ENCODE measurements around the gene GCKR. TPM values are rescaled to one million over a fixed set of nuclear protein-coding genes. Genes with fewer than 3 reads are reported as not detected.

Gene GCKR
- total and polyA plus RNA-seq, 2 experiments from 2014 or later, result 7.4 to 7.6 TPM

GRCh38 chr2:27492557-27492956 is 4.1 kb upstream of the GCKR start:
- Histone ChIP-seq H3K79me2 (peaks cover 4% of the 10 kb centered on the region), H4K20me1 (ENCODE audit: insufficient read depth, poor library complexity, severe bottlenecking) (no peaks in the 10 kb centered on the region), H3K27me3 (no peaks in the 10 kb centered on the region), H2AFZ (no peak overlapping the region), H3K9me2 (replicated peaks; ENCODE audit: insufficient read depth) (no peaks in the 10 kb centered on the region), H3K4me1 (ENCODE audit: insufficient read depth) (peaks cover 15% of the 10 kb centered on the region), H3K27ac (no peak overlapping the region), H3K4me2 (no peak overlapping the region), H3K4me3 (no peak overlapping the region), H3K36me3 (replicated peaks; ENCODE audit: insufficient read depth, low read depth) (no peaks in the 10 kb centered on the region), H3K9me3 (ENCODE audit: low read depth) (no peaks in the 10 kb centered on the region)
- no peak for DNase-seq (ENCODE audit: low spot score)
- TF ChIP-seq, protein P1, sequence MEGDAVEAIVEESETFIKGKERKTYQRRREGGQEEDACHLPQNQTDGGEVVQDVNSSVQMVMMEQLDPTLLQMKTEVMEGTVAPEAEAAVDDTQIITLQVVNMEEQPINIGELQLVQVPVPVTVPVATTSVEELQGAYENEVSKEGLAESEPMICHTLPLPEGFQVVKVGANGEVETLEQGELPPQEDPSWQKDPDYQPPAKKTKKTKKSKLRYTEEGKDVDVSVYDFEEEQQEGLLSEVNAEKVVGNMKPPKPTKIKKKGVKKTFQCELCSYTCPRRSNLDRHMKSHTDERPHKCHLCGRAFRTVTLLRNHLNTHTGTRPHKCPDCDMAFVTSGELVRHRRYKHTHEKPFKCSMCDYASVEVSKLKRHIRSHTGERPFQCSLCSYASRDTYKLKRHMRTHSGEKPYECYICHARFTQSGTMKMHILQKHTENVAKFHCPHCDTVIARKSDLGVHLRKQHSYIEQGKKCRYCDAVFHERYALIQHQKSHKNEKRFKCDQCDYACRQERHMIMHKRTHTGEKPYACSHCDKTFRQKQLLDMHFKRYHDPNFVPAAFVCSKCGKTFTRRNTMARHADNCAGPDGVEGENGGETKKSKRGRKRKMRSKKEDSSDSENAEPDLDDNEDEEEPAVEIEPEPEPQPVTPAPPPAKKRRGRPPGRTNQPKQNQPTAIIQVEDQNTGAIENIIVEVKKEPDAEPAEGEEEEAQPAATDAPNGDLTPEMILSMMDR (IDR thresholded peaks at IDR 0.05; ENCODE audit: poor library complexity), result no peak
- no peak for TF ChIP-seq EZH2phosphoT487 (IDR thresholded peaks at IDR 0.05; ENCODE audit: low read depth, severe bottlenecking, unreplicated experiment)
- TF ChIP-seq EZH2 (IDR thresholded peaks at IDR 0.05; ENCODE audit: borderline replicate concordance), result no peak
- 87% methylated on average over 4 of the region's 4 CpGs for WGBS (ENCODE audit: low lambda C conversion rate, missing lambda C conversion rate)

DNA sequence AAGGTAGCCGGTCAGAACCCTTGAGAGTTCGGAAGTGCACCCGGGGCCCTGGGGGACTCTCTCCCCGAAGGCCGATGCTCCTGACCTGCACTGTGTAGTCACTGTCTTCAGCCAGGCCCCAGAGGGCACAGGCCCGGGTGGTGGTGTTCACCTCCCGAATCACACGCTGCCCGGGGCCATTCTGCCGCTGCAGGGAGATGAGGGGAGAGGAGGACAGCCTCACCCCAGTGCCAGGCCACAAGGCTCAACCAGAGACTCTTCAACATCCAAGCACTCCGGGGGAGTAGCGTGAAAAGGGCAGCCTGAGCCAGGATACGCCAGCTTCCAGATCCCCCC is 2.7 kb upstream of the GCKR start:
- H3K4me1 ChIP-seq (ENCODE audit: insufficient read depth), result peaks cover 11% of the 10 kb centered on the region
- DNase-seq (ENCODE audit: low spot score), result no peak
- H2AFZ ChIP-seq, result no peak overlapping the region
- WGBS (ENCODE audit: low lambda C conversion rate, missing lambda C conversion rate), result 85% methylated on average over 13 of the region's 13 CpGs
- no peaks in the 10 kb centered on the region for H3K9me3 ChIP-seq (ENCODE audit: low read depth)
- H3K27me3 ChIP-seq, result no peaks in the 10 kb centered on the region
- no peak overlapping the region for H3K4me3 ChIP-seq
- no peaks in the 10 kb centered on the region for H3K79me2 ChIP-seq
- H3K9me2 ChIP-seq (replicated peaks; ENCODE audit: insufficient read depth), result no peaks in the 10 kb centered on the region
- H4K20me1 ChIP-seq (ENCODE audit: insufficient read depth, poor library complexity, severe bottlenecking), result no peaks in the 10 kb centered on the region
- peak overlapping the region; percentile 98 for H3K4me2 ChIP-seq
- no peaks in the 10 kb centered on the region for H3K36me3 ChIP-seq (replicated peaks; ENCODE audit: insufficient read depth, low read depth)
- no peak overlapping the region for H3K27ac ChIP-seq
- TF ChIP-seq EZH2 (IDR thresholded peaks at IDR 0.05; ENCODE audit: borderline replicate concordance), result no peak
- TF ChIP-seq, protein P1 (IDR thresholded peaks at IDR 0.05; ENCODE audit: poor library complexity), result no peak

DNA sequence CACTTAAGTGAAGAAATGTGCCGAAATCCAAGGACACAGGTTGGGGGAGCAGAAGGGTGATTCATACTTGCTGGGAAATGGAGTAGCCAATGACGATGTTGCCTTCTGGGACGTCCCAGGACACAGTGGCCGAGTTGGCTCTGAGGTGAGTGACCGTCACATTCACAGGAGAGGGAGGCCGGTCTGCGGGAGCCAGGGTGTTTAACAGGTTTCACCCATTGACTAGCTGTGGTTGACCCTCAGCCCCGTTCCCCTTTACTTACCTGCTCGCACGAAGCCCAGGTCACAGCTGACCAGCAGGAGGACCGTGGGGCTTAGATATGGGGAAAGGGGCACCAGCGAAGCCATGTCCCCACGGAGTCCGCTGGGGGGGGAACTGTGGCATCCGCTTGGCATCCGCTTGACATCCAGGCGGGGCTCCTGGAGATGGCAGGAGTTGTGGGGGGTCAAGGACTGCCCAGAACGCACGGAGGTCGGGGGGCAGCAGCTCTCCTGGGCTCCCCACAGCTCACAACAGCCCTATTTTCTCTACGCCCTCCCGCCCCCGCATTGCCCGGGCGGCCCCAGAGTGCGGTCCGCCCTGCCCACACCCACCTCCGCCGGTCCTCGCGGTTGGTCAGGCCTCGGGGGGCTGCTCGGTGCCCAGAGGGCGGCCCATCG is 2.2 kb upstream of the GCKR start:
- 22% methylated on average over 17 of the region's 35 CpGs for WGBS (ENCODE audit: low lambda C conversion rate, missing lambda C conversion rate)
- Histone ChIP-seq H4K20me1 (ENCODE audit: insufficient read depth, poor library complexity, severe bottlenecking) (no peaks in the 10 kb centered on the region), H3K27ac (peak overlapping the region; percentile 38), H3K27me3 (no peaks in the 10 kb centered on the region), H3K9me3 (ENCODE audit: low read depth) (no peaks in the 10 kb centered on the region), H3K9me2 (replicated peaks; ENCODE audit: insufficient read depth) (no peaks in the 10 kb centered on the region), H3K4me2 (peak overlapping the region; percentile 98), H2AFZ (peak overlapping the region; percentile 64), H3K79me2 (no peaks in the 10 kb centered on the region), H3K4me1 (ENCODE audit: insufficient read depth) (peaks cover 8% of the 10 kb centered on the region), H3K4me3 (peak overlapping the region; percentile 95), H3K36me3 (replicated peaks; ENCODE audit: insufficient read depth, low read depth) (no peaks in the 10 kb centered on the region)
- TF ChIP-seq EZH2 (IDR thresholded peaks at IDR 0.05; ENCODE audit: borderline replicate concordance), result no peak
- TF ChIP-seq, protein P1 (IDR thresholded peaks at IDR 0.05; ENCODE audit: poor library complexity), result no peak
- TF ChIP-seq EZH2phosphoT487 (IDR thresholded peaks at IDR 0.05; ENCODE audit: low read depth, severe bottlenecking, unreplicated experiment), result no peak
- peak; percentile 67 for DNase-seq (ENCODE audit: low spot score)
